ENCODE measurements around the gene C19orf85.

GRCh38 chr19:55497763-55498162 is 33.2 kb upstream of the C19orf85 start:
- no peak for TF ChIP-seq EP300 (IDR thresholded peaks at IDR 0.05)
- TF ChIP-seq CTCF (IDR thresholded peaks at IDR 0.05): no peak

Data from tibial nerve (tissue), 4 donors.